Endothelial cell (in vitro differentiated cells): ENCODE measurements around the gene ANO3. TPM values are rescaled to one million over a fixed set of nuclear protein-coding genes. Genes with fewer than 3 reads are reported as not detected.

Experiments used
- DNase-seq: peaks from one replicate; pipeline ENCODE4 v3.0.0; 2021; ENCODE audit warnings: low spot score
- H3K27ac Mint-ChIP-seq: one replicate; pipeline ENCODE4 v1.8.0; 2021; ENCODE audit warnings: mixed read lengths, inconsistent platforms; ENCODE audit not compliant: unreplicated experiment
- H3K27me3 Mint-ChIP-seq: one replicate; pipeline ENCODE4 v1.8.0; 2021; ENCODE audit warnings: mild to moderate bottlenecking, moderate library complexity, mixed read lengths, inconsistent platforms; ENCODE audit not compliant: unreplicated experiment
- H3K36me3 Mint-ChIP-seq: one replicate; pipeline ENCODE4 v1.8.0; 2021; ENCODE audit warnings: mild to moderate bottlenecking, low read depth, mixed read lengths, inconsistent platforms; ENCODE audit not compliant: unreplicated experiment
- H3K4me1 Mint-ChIP-seq: one replicate; pipeline ENCODE4 v1.8.0; 2021; ENCODE audit warnings: mild to moderate bottlenecking, mixed read lengths, inconsistent platforms; ENCODE audit not compliant: unreplicated experiment
- H3K4me3 Mint-ChIP-seq: one replicate; pipeline ENCODE4 v1.8.0; 2021; ENCODE audit warnings: mild to moderate bottlenecking, mixed read lengths, inconsistent platforms; ENCODE audit not compliant: unreplicated experiment
- H3K9me3 Mint-ChIP-seq: one replicate; pipeline ENCODE4 v1.8.0; 2021; ENCODE audit warnings: mixed read lengths, inconsistent platforms; ENCODE audit not compliant: unreplicated experiment
- total RNA-seq: library from RNA; stranded (reverse); fragmentation: NEBNext Ultra II Directional; extraction: Animal tissue kit (Norgen Biotek cat#: 25700); gene quantifications from one replicate; pipeline ENCODE4 v1.2.1, GENCODE V29; 2021; ENCODE audit not compliant: unreplicated experiment
- TF ChIP-seq, protein P1 (sequence below): fragments of 200-600 bp; sonication (generic); IDR thresholded peaks from one replicate; pipeline ENCODE4 v1.5.0; 2021; ENCODE audit warnings: antibody characterized with exemption; ENCODE audit not compliant: unreplicated experiment

The ANO3 gene
- total RNA-seq, 1 donor from 2014 or later = 0.36 TPM

DNA sequence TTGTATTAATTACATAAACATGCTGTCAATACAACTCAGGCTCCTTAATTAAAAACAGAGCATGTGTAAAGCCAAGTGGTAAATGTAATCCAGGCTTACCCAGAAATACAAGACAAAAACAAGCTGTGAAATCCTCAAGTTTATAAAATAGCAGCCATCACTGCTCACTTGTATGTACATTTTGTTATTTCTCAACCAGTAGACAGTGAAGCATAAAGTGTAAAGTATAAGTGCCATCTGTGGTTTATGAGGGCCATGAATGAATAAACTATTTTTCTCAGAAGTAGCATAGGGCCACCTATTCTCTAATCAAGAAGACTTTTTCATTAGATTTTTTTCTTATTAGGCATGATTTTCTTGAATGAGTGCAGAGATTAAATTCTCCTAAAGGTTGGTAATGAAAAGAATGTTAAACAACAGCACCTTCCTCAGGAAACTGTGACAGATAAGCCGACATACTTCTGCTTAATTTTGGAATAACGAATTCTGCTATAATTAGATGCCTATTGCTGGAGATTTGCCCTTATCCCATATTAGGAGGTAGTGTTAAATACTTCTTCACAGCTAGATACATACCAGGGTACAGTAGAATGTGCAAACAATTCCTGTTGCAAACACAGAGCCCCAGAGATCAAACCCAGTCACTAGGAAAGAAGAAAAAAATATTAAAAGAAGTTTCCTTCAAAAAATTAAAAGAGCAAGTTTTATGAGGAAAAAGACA, 377.0 kb downstream of the ANO3 start:
- Mint-ChIP-seq H3K4me1 (no peaks in the 10 kb centered on the region), H3K4me3 (no peak overlapping the region), H3K36me3 (no peaks in the 10 kb centered on the region), H3K9me3 (no peaks in the 10 kb centered on the region), H3K27me3 (peaks cover 3% of the 10 kb centered on the region), H3K27ac (no peak overlapping the region)
- no peak for DNase-seq
- TF ChIP-seq, protein P1, sequence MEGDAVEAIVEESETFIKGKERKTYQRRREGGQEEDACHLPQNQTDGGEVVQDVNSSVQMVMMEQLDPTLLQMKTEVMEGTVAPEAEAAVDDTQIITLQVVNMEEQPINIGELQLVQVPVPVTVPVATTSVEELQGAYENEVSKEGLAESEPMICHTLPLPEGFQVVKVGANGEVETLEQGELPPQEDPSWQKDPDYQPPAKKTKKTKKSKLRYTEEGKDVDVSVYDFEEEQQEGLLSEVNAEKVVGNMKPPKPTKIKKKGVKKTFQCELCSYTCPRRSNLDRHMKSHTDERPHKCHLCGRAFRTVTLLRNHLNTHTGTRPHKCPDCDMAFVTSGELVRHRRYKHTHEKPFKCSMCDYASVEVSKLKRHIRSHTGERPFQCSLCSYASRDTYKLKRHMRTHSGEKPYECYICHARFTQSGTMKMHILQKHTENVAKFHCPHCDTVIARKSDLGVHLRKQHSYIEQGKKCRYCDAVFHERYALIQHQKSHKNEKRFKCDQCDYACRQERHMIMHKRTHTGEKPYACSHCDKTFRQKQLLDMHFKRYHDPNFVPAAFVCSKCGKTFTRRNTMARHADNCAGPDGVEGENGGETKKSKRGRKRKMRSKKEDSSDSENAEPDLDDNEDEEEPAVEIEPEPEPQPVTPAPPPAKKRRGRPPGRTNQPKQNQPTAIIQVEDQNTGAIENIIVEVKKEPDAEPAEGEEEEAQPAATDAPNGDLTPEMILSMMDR = no peak

DNA sequence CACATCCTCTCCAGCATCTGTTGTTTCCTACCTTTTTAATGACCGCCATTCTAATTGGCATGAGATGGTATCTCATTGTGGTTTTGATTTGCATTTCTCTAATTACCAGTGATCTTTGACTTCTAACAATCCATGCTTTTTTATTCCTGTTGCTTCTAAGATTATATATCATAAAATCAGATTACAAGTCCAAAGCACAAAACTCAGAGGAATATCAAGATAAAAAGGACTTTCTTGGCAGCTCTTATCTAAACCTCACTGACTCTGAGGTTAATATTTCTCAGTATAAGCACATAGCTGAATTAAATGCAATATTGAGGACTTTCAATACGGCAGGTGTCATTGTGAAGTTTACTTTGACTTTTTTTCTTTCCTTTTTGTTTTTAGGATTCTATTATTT, 378.6 kb downstream of the ANO3 start:
- H3K4me1 Mint-ChIP-seq = no peaks in the 10 kb centered on the region
- TF ChIP-seq, protein P1 = no peak
- no peak overlapping the region for H3K4me3 Mint-ChIP-seq
- H3K36me3 Mint-ChIP-seq = no peaks in the 10 kb centered on the region
- no peak for DNase-seq
- no peaks in the 10 kb centered on the region for H3K9me3 Mint-ChIP-seq
- H3K27me3 Mint-ChIP-seq = peaks cover 3% of the 10 kb centered on the region
- H3K27ac Mint-ChIP-seq = no peak overlapping the region

DNA sequence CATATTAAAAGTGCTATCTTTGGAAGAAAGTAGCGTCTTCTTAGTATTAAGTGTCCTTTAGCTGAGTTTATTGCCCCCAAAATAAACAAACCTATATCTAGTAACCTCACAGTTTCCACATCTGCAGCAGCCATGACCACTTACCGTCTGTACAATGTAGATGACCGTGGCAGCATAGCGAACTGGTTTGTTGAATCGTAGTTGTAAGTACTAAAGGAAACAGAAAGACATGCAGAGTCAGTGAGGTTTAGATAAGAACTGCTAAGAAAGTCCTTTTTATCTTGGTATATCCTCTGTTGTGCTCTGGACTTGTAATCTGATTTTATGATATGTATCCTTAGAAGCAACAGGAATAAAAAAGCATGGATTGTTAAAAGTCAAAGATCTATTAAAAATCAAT, 380.6 kb downstream of the ANO3 start:
- Mint-ChIP-seq H3K4me1 (no peaks in the 10 kb centered on the region), H3K4me3 (no peak overlapping the region), H3K36me3 (no peaks in the 10 kb centered on the region), H3K27me3 (peaks cover 3% of the 10 kb centered on the region), H3K9me3 (no peaks in the 10 kb centered on the region), H3K27ac (no peak overlapping the region)
- no peak for DNase-seq
- TF ChIP-seq, protein P1 = no peak

Other genes with a start within 250 kb of the ANO3 start
- not detected for gene MUC15, start 240.1 kb downstream of the ANO3 start, total RNA-seq